ENCODE results near the gene MRGPRG. TPM values are rescaled to one million over a fixed set of nuclear protein-coding genes. Genes with fewer than 3 reads are reported as not detected.

MRGPRG gene
- total and polyA plus RNA-seq, 9 of the 15 experiments (the other 6 are each of a cell fraction or from before 2014, with no cell fraction given): not detected

GRCh38 chr11:3231851-3232744 lies 13.5 kb upstream of the MRGPRG start, which contains the start of gene MRGPRE (continued):
- 0 out of 2 replicates have a peak, but pooled peaks have one; percentile 9 for TF ChIP-seq ZNF511 (CRISPR knock-in tag; IDR thresholded peaks at IDR 0.05)
- TF ChIP-seq ZNF133 (CRISPR knock-in tag; IDR thresholded peaks at IDR 0.05): no peak
- TF ChIP-seq RUNX1 (IDR thresholded peaks at IDR 0.05; ENCODE audit: low read depth): no peak
- TF ChIP-seq RREB1 (CRISPR knock-in tag; IDR thresholded peaks at IDR 0.05): no peak
- TF ChIP-seq SOX6 (IDR thresholded peaks at IDR 0.05): no peak; the same call in 1 of the 2 replicates
- TF ChIP-seq YBX1 (IDR thresholded peaks at IDR 0.05): no peak
- no peak for TF ChIP-seq PATZ1 (CRISPR knock-in tag; IDR thresholded peaks at IDR 0.05; ENCODE audit: borderline replicate concordance)
- 0 out of 2 replicates have a peak, but pooled peaks have one; percentile 9 for TF ChIP-seq CREM (IDR thresholded peaks at IDR 0.05; ENCODE audit: low read depth)
- TF ChIP-seq ZNF124 (CRISPR knock-in tag; IDR thresholded peaks at IDR 0.05): no peak
- TF ChIP-seq THRB (CRISPR knock-in tag; conservative IDR thresholded peaks at IDR 0.05): no peak
- TF ChIP-seq MYC (IDR thresholded peaks at IDR 0.05; ENCODE audit: low read depth, low read length): no peak
- TF ChIP-seq MYC (CRISPR knock-in tag; IDR thresholded peaks at IDR 0.05; ENCODE audit: borderline replicate concordance, low read depth): no peak
- no peak for TF ChIP-seq HDGF (IDR thresholded peaks at IDR 0.05)
- no peak for TF ChIP-seq SREBF1 (IDR thresholded peaks at IDR 0.05; ENCODE audit: borderline replicate concordance, low read depth, low read length)
- no peak for TF ChIP-seq PML (IDR thresholded peaks at IDR 0.05; ENCODE audit: low read length)
- TF ChIP-seq VEZF1 (CRISPR knock-in tag; IDR thresholded peaks at IDR 0.05): peak; percentile 16; the same call in 1 of the 2 replicates

Measured in K562 (cell line).